ENCODE results near the gene TAAR8. TPM values are rescaled to one million over a fixed set of nuclear protein-coding genes. Genes with fewer than 3 reads are reported as not detected.

The TAAR8 gene
- total and polyA plus RNA-seq, 2 of the 13 experiments (the other 11 are each of a cell fraction or from before 2014, with no cell fraction given) = 0.07 TPM; not detected in 1

DNA sequence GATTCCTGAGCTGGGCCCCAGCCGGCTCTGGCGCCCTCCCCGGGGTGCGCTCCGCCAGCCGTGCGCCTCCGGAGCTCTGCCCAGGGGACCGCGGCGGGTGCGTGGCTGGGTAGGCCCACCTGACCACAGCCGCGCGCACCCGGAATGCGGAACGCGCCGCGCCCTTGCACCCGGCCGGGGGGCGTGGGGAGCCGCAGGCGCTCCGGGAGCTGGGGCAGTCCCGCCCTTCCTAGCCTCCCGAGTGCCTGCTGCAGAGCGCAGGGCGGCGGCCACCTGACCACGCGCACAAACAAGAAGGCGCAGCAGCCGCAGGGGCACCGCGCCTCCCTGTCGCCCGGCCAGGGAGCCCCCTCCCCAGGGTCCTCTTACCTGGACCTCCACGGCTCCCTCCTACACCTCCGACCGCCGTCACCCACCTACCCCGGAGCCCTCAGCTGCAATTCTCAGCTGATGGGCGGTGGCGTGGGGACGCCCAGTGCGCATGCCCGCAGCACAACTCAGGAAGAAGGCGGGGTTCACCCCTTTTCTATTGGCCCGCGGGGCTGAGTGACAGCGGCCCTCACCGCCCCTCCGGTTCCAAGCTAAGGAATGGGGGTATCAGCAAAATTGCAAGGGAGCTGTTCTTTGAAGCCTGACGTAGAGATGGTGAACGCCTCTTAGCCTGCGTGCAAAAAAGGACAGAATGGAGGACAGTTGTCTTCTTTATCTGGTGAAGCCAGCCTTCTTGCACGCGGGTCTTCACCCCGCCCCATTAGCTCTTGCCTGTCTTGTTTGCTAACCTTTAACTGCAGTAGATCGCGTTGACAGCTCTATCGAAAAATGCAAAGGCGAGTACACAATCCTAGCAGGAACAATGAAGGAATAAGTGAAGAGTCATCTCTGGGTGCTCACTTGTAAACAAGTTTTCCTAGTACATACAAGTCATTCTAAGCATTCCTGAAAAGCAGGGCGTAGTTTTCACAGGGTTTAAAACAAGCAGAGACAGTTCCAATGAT, 39.5 kb upstream of the TAAR8 start, which contains the start of gene STX7 (continued):
- TF ChIP-seq HNF4A (CRISPR knock-in tag; IDR thresholded peaks at IDR 0.05) (0 out of 2 replicates have a peak, but pooled peaks have one; percentile 3), MIER3 (CRISPR knock-in tag; IDR thresholded peaks at IDR 0.05; ENCODE audit: borderline replicate concordance) (peak; percentile 31; the same call in 1 of the 2 replicates), THAP9 (CRISPR knock-in tag; IDR thresholded peaks at IDR 0.05; ENCODE audit: borderline replicate concordance) (peak; percentile 68; the same call in 1 of the 2 replicates), FOSL1 (CRISPR knock-in tag; IDR thresholded peaks at IDR 0.05; ENCODE audit: borderline replicate concordance) (no peak), TBP (CRISPR knock-in tag; IDR thresholded peaks at IDR 0.05) (peak; percentile 19; the same call in 1 of the 2 replicates), JUN (CRISPR knock-in tag; IDR thresholded peaks at IDR 0.05) (0 out of 2 replicates have a peak, but pooled peaks have one; percentile 17), ATRX (CRISPR knock-in tag; IDR thresholded peaks at IDR 0.05; ENCODE audit: borderline replicate concordance) (no peak), JARID2 (CRISPR knock-in tag; IDR thresholded peaks at IDR 0.05; ENCODE audit: insufficient replicate concordance) (peak; percentile 12), ZNF776 (CRISPR knock-in tag; IDR thresholded peaks at IDR 0.05) (peak; percentile 96), MTERF4 (CRISPR knock-in tag; IDR thresholded peaks at IDR 0.05) (peak; percentile 90), MLLT10 (CRISPR knock-in tag; IDR thresholded peaks at IDR 0.05) (no peak), E2F1 (CRISPR knock-in tag; IDR thresholded peaks at IDR 0.05) (peak; percentile 47; the same call in 1 of the 2 replicates), ZNF3 (CRISPR knock-in tag; IDR thresholded peaks at IDR 0.05) (no peak), ZNF432 (CRISPR knock-in tag; IDR thresholded peaks at IDR 0.05; ENCODE audit: borderline replicate concordance) (no peak), XRCC5 (optimal IDR thresholded peaks at IDR 0.05; ENCODE audit: low read length) (peak; percentile 80), ZNF709 (CRISPR knock-in tag; IDR thresholded peaks at IDR 0.05) (peak; percentile 41; the same call in 1 of the 2 replicates)
- TF ChIP-seq, protein P1, sequence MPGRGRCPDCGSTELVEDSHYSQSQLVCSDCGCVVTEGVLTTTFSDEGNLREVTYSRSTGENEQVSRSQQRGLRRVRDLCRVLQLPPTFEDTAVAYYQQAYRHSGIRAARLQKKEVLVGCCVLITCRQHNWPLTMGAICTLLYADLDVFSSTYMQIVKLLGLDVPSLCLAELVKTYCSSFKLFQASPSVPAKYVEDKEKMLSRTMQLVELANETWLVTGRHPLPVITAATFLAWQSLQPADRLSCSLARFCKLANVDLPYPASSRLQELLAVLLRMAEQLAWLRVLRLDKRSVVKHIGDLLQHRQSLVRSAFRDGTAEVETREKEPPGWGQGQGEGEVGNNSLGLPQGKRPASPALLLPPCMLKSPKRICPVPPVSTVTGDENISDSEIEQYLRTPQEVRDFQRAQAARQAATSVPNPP (CRISPR knock-in tag; IDR thresholded peaks at IDR 0.05) = peak; percentile 84; the same call in 1 of the 2 replicates
- TF ChIP-seq, protein P2, sequence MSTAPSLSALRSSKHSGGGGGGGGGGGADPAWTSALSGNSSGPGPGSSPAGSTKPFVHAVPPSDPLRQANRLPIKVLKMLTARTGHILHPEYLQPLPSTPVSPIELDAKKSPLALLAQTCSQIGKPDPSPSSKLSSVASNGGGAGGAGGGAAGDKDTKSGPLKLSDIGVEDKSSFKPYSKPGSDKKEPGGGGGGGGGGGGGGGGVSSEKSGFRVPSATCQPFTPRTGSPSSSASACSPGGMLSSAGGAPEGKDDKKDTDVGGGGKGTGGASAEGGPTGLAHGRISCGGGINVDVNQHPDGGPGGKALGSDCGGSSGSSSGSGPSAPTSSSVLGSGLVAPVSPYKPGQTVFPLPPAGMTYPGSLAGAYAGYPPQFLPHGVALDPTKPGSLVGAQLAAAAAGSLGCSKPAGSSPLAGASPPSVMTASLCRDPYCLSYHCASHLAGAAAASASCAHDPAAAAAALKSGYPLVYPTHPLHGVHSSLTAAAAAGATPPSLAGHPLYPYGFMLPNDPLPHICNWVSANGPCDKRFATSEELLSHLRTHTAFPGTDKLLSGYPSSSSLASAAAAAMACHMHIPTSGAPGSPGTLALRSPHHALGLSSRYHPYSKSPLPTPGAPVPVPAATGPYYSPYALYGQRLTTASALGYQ (CRISPR knock-in tag; IDR thresholded peaks at IDR 0.05) = peak; percentile 80; the same call in 1 of the 2 replicates

All from HepG2 (cell line).